ENCODE data around the gene EXOC3L4.

- TF ChIP-seq EZH2 (IDR thresholded peaks at IDR 0.05; ENCODE audit: low read length, unreplicated experiment) (no peak), CTCF (conservative IDR thresholded peaks at IDR 0.05; ENCODE audit: low read depth, low read length) (no peak)
Measured at GRCh38 chr14:103139132-103140025, 44.9 kb downstream of the EXOC3L4 start.
